Adipocyte (in vitro differentiated cells): ENCODE data around the gene CREBBP.

Source experiments
- DNase-seq: peaks from one replicate; pipeline ENCODE4 v3.0.0-alpha.2; 2015; ENCODE audit warnings: low read depth
- H3K27me3 ChIP-seq: replicated peaks from 2 replicates; pipeline ENCODE4 v1.7.0; 2013; ENCODE audit warnings: mild to moderate bottlenecking, low read length, moderate library complexity; ENCODE audit not compliant: control insufficient read depth, insufficient read depth
- H3K36me3 ChIP-seq: 2 replicates; pipeline ENCODE4 v1.7.0; 2013; ENCODE audit warnings: low read length, mild to moderate bottlenecking, moderate library complexity; ENCODE audit not compliant: control insufficient read depth, insufficient read depth, severe bottlenecking
- H3K4me1 ChIP-seq: 2 replicates; pipeline ENCODE4 v1.7.0; 2013; ENCODE audit warnings: mild to moderate bottlenecking, low read length, moderate library complexity; ENCODE audit not compliant: control insufficient read depth, insufficient read depth
- H3K4me3 ChIP-seq: 2 replicates; pipeline ENCODE4 v1.7.0; 2013; ENCODE audit warnings: mild to moderate bottlenecking, low read length, moderate library complexity
- H3K9ac ChIP-seq: 2 replicates; pipeline ENCODE4 v1.7.0; 2013; ENCODE audit warnings: mild to moderate bottlenecking, low read length, moderate library complexity
- H3K9me3 ChIP-seq: 2 replicates; pipeline ENCODE4 v1.7.0; 2013; ENCODE audit warnings: mild to moderate bottlenecking, low read length, moderate library complexity; ENCODE audit not compliant: control insufficient read depth

The CREBBP gene

GRCh38 chr16:3756113-3756512 is 124.4 kb downstream of the CREBBP start:
- Histone ChIP-seq H3K9me3 (no peaks in the 10 kb centered on the region), H3K4me3 (no peak overlapping the region), H3K4me1 (peaks cover 15% of the 10 kb centered on the region), H3K9ac (no peak overlapping the region), H3K36me3 (peaks cover 65% of the 10 kb centered on the region), H3K27me3 (no peaks in the 10 kb centered on the region)
- no peak for DNase-seq

GRCh38 chr16:3755249-3755648 is 125.3 kb downstream of the CREBBP start:
- no peak overlapping the region for H3K4me3 ChIP-seq
- H3K27me3 ChIP-seq = no peaks in the 10 kb centered on the region
- peaks cover 67% of the 10 kb centered on the region for H3K36me3 ChIP-seq
- H3K9me3 ChIP-seq = no peaks in the 10 kb centered on the region
- no peak overlapping the region for H3K9ac ChIP-seq
- no peak for DNase-seq
- peaks cover 15% of the 10 kb centered on the region for H3K4me1 ChIP-seq

GRCh38 chr16:3754772-3755171 is 125.7 kb downstream of the CREBBP start:
- Histone ChIP-seq H3K4me1 (peaks cover 15% of the 10 kb centered on the region), H3K9ac (no peak overlapping the region), H3K36me3 (peaks cover 69% of the 10 kb centered on the region), H3K27me3 (no peaks in the 10 kb centered on the region), H3K9me3 (no peaks in the 10 kb centered on the region), H3K4me3 (no peak overlapping the region)
- DNase-seq = no peak

GRCh38 chr16:3754081-3754703 is 126.3 kb downstream of the CREBBP start:
- Histone ChIP-seq H3K36me3 (peaks cover 70% of the 10 kb centered on the region), H3K9ac (no peak overlapping the region), H3K9me3 (no peaks in the 10 kb centered on the region), H3K4me1 (peaks cover 15% of the 10 kb centered on the region), H3K4me3 (no peak overlapping the region), H3K27me3 (no peaks in the 10 kb centered on the region)
- DNase-seq = peak; percentile 53

- no peak for DNase-seq
- Histone ChIP-seq H3K4me1 (peaks cover 15% of the 10 kb centered on the region), H3K36me3 (peaks cover 67% of the 10 kb centered on the region)
Observed at GRCh38 chr16:3752984-3753383, 127.5 kb downstream of the CREBBP start.

GRCh38 chr16:3751878-3752277 is 128.6 kb downstream of the CREBBP start:
- DNase-seq = no peak
- Histone ChIP-seq H3K27me3 (no peaks in the 10 kb centered on the region), H3K4me1 (peaks cover 15% of the 10 kb centered on the region), H3K9ac (no peak overlapping the region), H3K9me3 (no peaks in the 10 kb centered on the region), H3K36me3 (peaks cover 63% of the 10 kb centered on the region), H3K4me3 (no peak overlapping the region)

More at GRCh38 chr16:3752984-3753383, 127.5 kb downstream of the CREBBP start:
- Histone ChIP-seq H3K4me3 (no peak overlapping the region), H3K9me3 (no peaks in the 10 kb centered on the region), H3K9ac (no peak overlapping the region), H3K27me3 (no peaks in the 10 kb centered on the region)

- DNase-seq = no peak
- Histone ChIP-seq H3K4me1 (no peaks in the 10 kb centered on the region), H3K36me3 (peaks cover 74% of the 10 kb centered on the region), H3K9me3 (no peaks in the 10 kb centered on the region), H3K9ac (no peak overlapping the region), H3K27me3 (no peaks in the 10 kb centered on the region), H3K4me3 (no peak overlapping the region)
Observed at GRCh38 chr16:3748307-3748706, 132.2 kb downstream of the CREBBP start.

- Histone ChIP-seq H3K27me3 (no peaks in the 10 kb centered on the region), H3K9me3 (no peaks in the 10 kb centered on the region), H3K4me1 (peaks cover 5% of the 10 kb centered on the region), H3K4me3 (no peak overlapping the region), H3K9ac (no peak overlapping the region), H3K36me3 (peaks cover 83% of the 10 kb centered on the region)
- no peak for DNase-seq
Observed at GRCh38 chr16:3745751-3746355, 134.7 kb downstream of the CREBBP start.

GRCh38 chr16:3744018-3744417 is 136.5 kb downstream of the CREBBP start:
- no peak overlapping the region for H3K9ac ChIP-seq
- H3K4me3 ChIP-seq = no peak overlapping the region
- DNase-seq = no peak
- no peaks in the 10 kb centered on the region for H3K9me3 ChIP-seq
- no peaks in the 10 kb centered on the region for H3K27me3 ChIP-seq
- peaks cover 87% of the 10 kb centered on the region for H3K36me3 ChIP-seq
- H3K4me1 ChIP-seq = peaks cover 5% of the 10 kb centered on the region

- no peak overlapping the region for H3K9ac ChIP-seq
- H3K36me3 ChIP-seq = peaks cover 92% of the 10 kb centered on the region
- no peak overlapping the region for H3K4me3 ChIP-seq
- no peak for DNase-seq
- H3K4me1 ChIP-seq = peaks cover 5% of the 10 kb centered on the region
- H3K9me3 ChIP-seq = no peaks in the 10 kb centered on the region
- no peaks in the 10 kb centered on the region for H3K27me3 ChIP-seq
Observed at GRCh38 chr16:3740934-3741333, 139.6 kb downstream of the CREBBP start.

GRCh38 chr16:3740186-3740585 is 140.3 kb downstream of the CREBBP start:
- Histone ChIP-seq H3K9me3 (no peaks in the 10 kb centered on the region), H3K9ac (no peak overlapping the region), H3K4me3 (no peak overlapping the region), H3K36me3 (peaks cover 92% of the 10 kb centered on the region), H3K27me3 (no peaks in the 10 kb centered on the region), H3K4me1 (peaks cover 5% of the 10 kb centered on the region)
- DNase-seq = no peak

- H3K36me3 ChIP-seq = peaks cover 92% of the 10 kb centered on the region
Observed at GRCh38 chr16:3739636-3740035, 140.9 kb downstream of the CREBBP start.

More at GRCh38 chr16:3739636-3740035, 140.9 kb downstream of the CREBBP start:
- H3K4me1 ChIP-seq = peaks cover 5% of the 10 kb centered on the region
- no peaks in the 10 kb centered on the region for H3K27me3 ChIP-seq
- no peaks in the 10 kb centered on the region for H3K9me3 ChIP-seq
- no peak for DNase-seq
- no peak overlapping the region for H3K4me3 ChIP-seq
- H3K9ac ChIP-seq = no peak overlapping the region
